Naive thymus-derived CD4-positive, alpha-beta T cell (primary cell): ENCODE results near the gene HPS1. TPM values are rescaled to one million over a fixed set of nuclear protein-coding genes. Genes with fewer than 3 reads are reported as not detected.
A peak's percentile ranks its signal among the peaks of the same experiment; 100 is the strongest.

Experiments used
- ATAC-seq: fragments of 150-1000 bp; cut with Tn5 transposase; 2 replicates; pipeline ENCODE4 v1.10.0; 2021; ENCODE audit warnings: mild to moderate bottlenecking, moderate library complexity
- CTCF ChIA-PET: fragments of 350-600 bp; sonication (Branson Sonifier 250); formaldehyde crosslinking; loops from one replicate; lab custom pipeline; 2021; ENCODE audit warnings: antibody characterized with exemption; lab: Charles Lee
- POLR2A ChIA-PET: fragments of 350-600 bp; sonication (Branson Sonifier 250); formaldehyde crosslinking; loops from one replicate; lab custom pipeline; 2021; ENCODE audit warnings: antibody characterized with exemption, inconsistent platforms; lab: Charles Lee
- DNase-seq, 9 donors: peaks; one replicate each; pipeline versions ENCODE4 v3.0.0 to v3.0.0-alpha.2; 2020 to 2022; ENCODE audit warnings: mixed read lengths in 1 of 9
- H3K27ac ChIP-seq: one replicate; pipeline ENCODE4 v1.7.0; 2013; ENCODE audit warnings: mild to moderate bottlenecking, low read depth, low read length, moderate library complexity
- H3K27me3 ChIP-seq, 2 donors: one replicate each; pipeline ENCODE4 v1.7.0; 2013; ENCODE audit warnings: low read length in 2 of 2, mild to moderate bottlenecking in 2 of 2, moderate library complexity in 2 of 2; ENCODE audit not compliant: control insufficient read depth in 2 of 2, insufficient read depth in 2 of 2
- H3K36me3 ChIP-seq, 3 experiments: 1 replicate in 2 of 3; 2 replicates in 1 of 3; pipeline ENCODE4 v1.7.0; 2013; ENCODE audit warnings: low read length in 3 of 3, mild to moderate bottlenecking in 3 of 3, moderate library complexity in 1 of 3; ENCODE audit not compliant: insufficient read depth in 3 of 3, control insufficient read depth in 2 of 3
- H3K4me1 ChIP-seq, 2 donors: one replicate each; pipeline ENCODE4 v1.7.0; 2013; ENCODE audit warnings: low read length in 2 of 2, mild to moderate bottlenecking in 2 of 2, moderate library complexity in 1 of 2; ENCODE audit not compliant: control insufficient read depth in 2 of 2, insufficient read depth in 2 of 2
- H3K4me3 ChIP-seq: 2 replicates; pipeline ENCODE4 v1.7.0; 2013; ENCODE audit warnings: mild to moderate bottlenecking, low read length
- H3K9me3 ChIP-seq, 3 experiments: 1 replicate in 2 of 3; 2 replicates in 1 of 3; pipeline ENCODE4 v1.7.0; 2013; ENCODE audit warnings: low read length in 3 of 3; ENCODE audit not compliant: control insufficient read depth in 2 of 3
- H3K27ac Mint-ChIP-seq, 9 donors: one replicate each; pipeline ENCODE4 v1.8.0; 2020 to 2022; ENCODE audit warnings: mixed read lengths in 9 of 9, mild to moderate bottlenecking in 8 of 9, moderate library complexity in 5 of 9, inconsistent platforms in 2 of 9
- H3K27me3 Mint-ChIP-seq, 5 donors: one replicate each; pipeline ENCODE4 v1.8.0; 2021 to 2022; ENCODE audit warnings: mixed read lengths in 5 of 5, mild to moderate bottlenecking in 1 of 5
- H3K36me3 Mint-ChIP-seq, 5 donors: one replicate each; pipeline ENCODE4 v1.8.0; 2020 to 2022; ENCODE audit warnings: mixed read lengths in 5 of 5, mild to moderate bottlenecking in 3 of 5, inconsistent platforms in 1 of 5
- H3K4me1 Mint-ChIP-seq, 7 donors: one replicate each; pipeline ENCODE4 v1.8.0; 2020 to 2022; ENCODE audit warnings: mixed read lengths in 7 of 7, mild to moderate bottlenecking in 3 of 7, inconsistent platforms in 1 of 7
- H3K4me3 Mint-ChIP-seq, 10 donors: one replicate each; pipeline ENCODE4 v1.8.0; 2020 to 2022; ENCODE audit warnings: mild to moderate bottlenecking in 10 of 10, mixed read lengths in 10 of 10, moderate library complexity in 6 of 10, inconsistent platforms in 2 of 10
- H3K9me3 Mint-ChIP-seq, 11 donors: one replicate each; pipeline ENCODE4 v1.8.0; 2020 to 2022; ENCODE audit warnings: mixed read lengths in 11 of 11, mild to moderate bottlenecking in 4 of 11, inconsistent platforms in 1 of 11, moderate library complexity in 1 of 11
- intact Hi-C, 2 donors: fragments of 100-400 bp; cut with micrococcal nuclease; formaldehyde crosslinking; loops; one replicate each; pipeline ENCODE4 v1.15.1; 2023
- polyA plus RNA-seq, 2 donors: library from polyadenylated mRNA; unstranded; fragments of 300-500 nt; fragmentation: Illumina TruSeq; gene quantifications; one replicate each; pipeline ENCODE4 v1.2.3, GENCODE V29; 2021
- total RNA-seq, 6 experiments: library from RNA in 5 of 6; stranded (reverse) in 5 of 6; gene quantifications; 1 replicate in 5 of 6; 2 replicates in 1 of 6; pipeline ENCODE4 v1.2.3 and lab custom pipeline; 2021 to 2026

HPS1 gene
- total and polyA plus RNA-seq, 7 experiments from 2014 or later: 54.3 to 107 (median 89.5) TPM

DNA sequence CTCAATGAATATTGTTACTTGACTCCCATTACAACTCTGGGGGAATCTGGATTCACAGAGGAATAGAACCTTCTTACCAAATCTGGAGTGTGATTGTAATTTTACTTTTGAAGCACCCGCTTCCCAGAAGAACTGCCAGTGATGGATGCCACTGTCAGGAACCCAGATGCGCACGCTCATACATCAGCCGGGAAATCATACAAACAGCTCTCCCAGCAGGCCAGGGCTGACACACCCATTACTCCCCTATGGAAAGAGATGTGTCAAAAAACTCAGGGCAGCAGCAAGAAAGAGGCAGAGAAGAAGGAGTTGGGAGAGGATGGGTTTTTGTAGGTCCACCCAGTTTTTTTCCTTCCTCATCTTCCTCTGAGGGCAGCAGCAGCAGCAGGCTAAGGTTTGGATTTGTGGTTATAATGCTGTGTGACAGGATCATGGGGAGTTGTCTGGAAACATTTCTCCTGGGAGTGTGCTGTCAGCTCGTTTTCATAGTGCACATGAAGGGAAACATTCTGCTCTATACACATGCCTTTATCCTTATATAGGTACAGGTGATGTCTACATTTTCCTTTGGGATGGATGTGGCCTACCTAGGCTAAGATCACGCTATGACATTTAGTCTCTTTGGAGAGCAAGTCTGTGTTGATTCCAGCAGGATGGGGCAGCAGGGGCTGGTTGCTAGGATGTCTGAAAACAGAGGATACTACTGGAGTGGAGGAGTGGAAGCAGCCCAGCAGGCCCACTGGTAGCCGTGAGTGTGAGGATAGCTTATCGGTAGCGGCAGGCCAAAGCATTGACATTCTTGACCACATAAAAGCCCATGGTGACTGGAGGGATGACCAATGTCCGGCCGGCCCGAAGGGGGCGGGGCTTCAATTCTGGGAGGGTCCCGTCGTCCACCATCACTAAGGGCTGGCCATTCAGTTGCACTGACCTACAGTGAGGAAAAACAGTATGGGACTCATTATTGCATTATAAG is 12.4 kb upstream of the HPS1 start:
- peaks cover 0 to 1% (median 0%) of the 10 kb centered on the region in 7 donors for H3K4me1 Mint-ChIP-seq
- Histone ChIP-seq H3K27ac (no peak overlapping the region), H3K27me3 (no peaks in the 10 kb centered on the region), H3K9me3 (no peaks in the 10 kb centered on the region), H3K4me3 (no peak overlapping the region), H3K4me1 (no peaks in the 10 kb centered on the region), H3K36me3 (no peaks in the 10 kb centered on the region)
- H3K27ac Mint-ChIP-seq: peak overlapping the region in 1 of 9 donors; percentile 26
- CTCF ChIA-PET: interaction anchor here (1.2 kb wide), 1 partner anchor 8 kb away, joined by 3 read pairs; no protein-coding TSS in a partner anchor
- H3K9me3 Mint-ChIP-seq: no peaks in the 10 kb centered on the region
- intact Hi-C loops: no loop called here
- POLR2A ChIA-PET: no interaction called here
- DNase-seq: no peak
- H3K4me3 Mint-ChIP-seq: no peak overlapping the region
- peaks cover 7 to 25% (median 17%) of the 10 kb centered on the region in 5 donors for H3K27me3 Mint-ChIP-seq
- no peak for ATAC-seq
- no peaks in the 10 kb centered on the region for H3K36me3 Mint-ChIP-seq

DNA sequence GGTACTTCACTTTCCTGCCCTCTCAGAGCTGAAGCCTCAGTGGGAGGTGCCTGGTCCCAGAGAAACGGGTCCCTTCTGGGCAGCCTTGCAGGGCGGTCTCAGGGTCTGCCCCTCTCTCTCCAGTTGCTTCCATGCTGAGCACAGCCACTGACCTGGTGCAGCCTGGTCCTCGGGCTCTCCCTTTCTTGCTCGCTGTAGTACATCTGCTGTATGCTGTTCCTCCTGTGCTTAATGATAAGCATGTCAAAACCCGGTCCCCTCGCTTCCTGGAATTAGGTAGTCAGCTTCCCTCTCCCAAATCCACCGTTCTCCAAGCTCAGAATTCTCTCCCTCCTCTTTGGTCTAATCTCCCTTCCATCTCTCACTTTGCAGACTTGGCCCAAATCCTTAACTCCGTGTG is 11.0 kb upstream of the HPS1 start:
- no peaks in the 10 kb centered on the region for H3K9me3 ChIP-seq
- peaks cover 7 to 19% (median 14%) of the 10 kb centered on the region in 5 donors for H3K27me3 Mint-ChIP-seq
- H3K4me1 ChIP-seq: no peaks in the 10 kb centered on the region
- peak overlapping the region in 1 of 9 donors; percentile 72 for H3K27ac Mint-ChIP-seq
- no peaks in the 10 kb centered on the region for H3K9me3 Mint-ChIP-seq
- peaks cover 0 to 1% (median 0%) of the 10 kb centered on the region in 7 donors for H3K4me1 Mint-ChIP-seq
- H3K27ac ChIP-seq: no peak overlapping the region
- ChIA-PET POLR2A (no interaction called here), CTCF (interaction anchor here (1.2 kb wide), 1 partner anchor 10 kb away, joined by 3 read pairs; no protein-coding TSS in a partner anchor)
- intact Hi-C loops: no loop called here
- no peak for DNase-seq
- H3K36me3 ChIP-seq: no peaks in the 10 kb centered on the region
- H3K36me3 Mint-ChIP-seq: no peaks in the 10 kb centered on the region
- no peak overlapping the region for H3K4me3 ChIP-seq
- H3K27me3 ChIP-seq: no peaks in the 10 kb centered on the region
- H3K4me3 Mint-ChIP-seq: no peak overlapping the region
- ATAC-seq: no peak

DNA sequence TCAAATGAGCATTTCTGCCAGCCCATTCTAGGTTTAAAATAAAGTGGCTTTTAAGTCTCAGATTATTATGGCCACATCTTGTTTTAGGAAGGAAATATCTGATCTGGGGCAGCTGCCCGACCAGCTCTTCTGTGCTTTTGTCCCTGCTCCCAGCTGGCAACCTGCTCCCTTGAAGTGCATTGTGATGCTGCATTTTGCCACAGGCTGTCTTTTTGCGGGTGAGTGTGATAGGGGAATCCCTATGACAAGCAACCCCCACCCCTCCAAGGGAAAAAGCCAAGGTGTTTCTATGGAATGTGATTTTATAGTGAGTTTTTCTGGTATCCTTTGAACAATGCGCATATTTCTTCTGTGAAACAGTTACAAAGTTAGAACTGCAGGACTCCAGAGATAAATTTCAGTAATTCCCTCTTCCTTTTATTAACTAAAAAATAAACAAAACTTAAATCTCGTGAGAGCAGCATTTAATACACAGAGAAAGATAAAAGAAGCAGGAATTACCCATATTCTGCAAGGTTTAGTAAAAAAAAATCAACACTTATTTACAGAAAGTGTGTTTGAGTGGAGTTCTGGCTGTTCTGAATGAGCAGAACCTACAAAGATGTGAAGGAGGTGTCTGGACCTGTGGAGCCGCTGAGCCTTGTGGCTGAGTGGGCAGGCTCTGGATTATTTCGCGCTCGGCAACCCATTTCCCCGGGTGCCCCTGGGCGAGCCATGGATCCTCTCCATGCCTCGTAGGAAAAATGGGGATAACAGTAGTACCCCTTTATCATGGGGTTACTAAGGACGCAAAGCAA is 10.1 kb upstream of the HPS1 start:
- no peaks in the 10 kb centered on the region for H3K9me3 ChIP-seq
- Mint-ChIP-seq H3K27ac (no peak overlapping the region), H3K36me3 (no peaks in the 10 kb centered on the region), H3K4me3 (no peak overlapping the region), H3K9me3 (no peaks in the 10 kb centered on the region), H3K4me1 (peaks cover 0 to 1% (median 0%) of the 10 kb centered on the region in 7 donors), H3K27me3 (peaks cover 7 to 26% (median 17%) of the 10 kb centered on the region in 5 donors)
- ChIA-PET POLR2A (no interaction called here), CTCF (no interaction called here)
- DNase-seq (no peak), ATAC-seq (no peak)
- H3K4me1 ChIP-seq: no peaks in the 10 kb centered on the region
- H3K4me3 ChIP-seq: no peak overlapping the region
- H3K27ac ChIP-seq: no peak overlapping the region
- no peaks in the 10 kb centered on the region for H3K27me3 ChIP-seq
- no peaks in the 10 kb centered on the region for H3K36me3 ChIP-seq
- intact Hi-C loops: no loop called here

DNA sequence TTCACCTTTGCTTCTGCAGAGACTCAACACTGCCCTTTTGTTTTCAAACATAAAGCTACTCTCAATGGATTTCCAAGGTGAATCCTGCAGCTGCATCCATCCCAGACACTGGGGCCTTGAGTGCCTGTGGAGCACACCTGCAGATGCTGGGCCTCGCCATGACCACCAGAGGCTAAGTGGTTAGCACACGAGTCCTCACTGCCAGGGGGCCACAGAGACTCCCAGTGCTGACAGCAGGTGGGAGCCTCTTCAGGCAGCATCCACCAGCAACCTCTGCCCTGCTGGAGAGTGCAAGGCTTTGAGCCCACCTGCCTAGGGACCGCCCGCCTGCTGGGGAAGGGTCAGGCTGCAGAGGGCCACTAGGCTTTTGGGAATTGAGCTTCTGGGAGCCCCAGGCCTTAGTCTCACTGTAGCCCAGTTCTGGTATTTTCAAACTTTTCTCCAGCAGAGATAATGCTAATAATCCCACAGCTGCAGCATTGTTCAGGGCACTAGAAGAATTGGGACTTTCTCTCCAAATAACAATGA is 9.4 kb upstream of the HPS1 start:
- H3K36me3 Mint-ChIP-seq: no peaks in the 10 kb centered on the region
- no peak for DNase-seq
- no peak overlapping the region for H3K4me3 Mint-ChIP-seq
- peaks cover 0 to 1% (median 0%) of the 10 kb centered on the region in 7 donors for H3K4me1 Mint-ChIP-seq
- CTCF ChIA-PET: no interaction called here
- no peaks in the 10 kb centered on the region for H3K9me3 ChIP-seq
- no peak overlapping the region for H3K27ac Mint-ChIP-seq
- H3K9me3 Mint-ChIP-seq: no peaks in the 10 kb centered on the region
- no peaks in the 10 kb centered on the region for H3K36me3 ChIP-seq
- no peak overlapping the region for H3K4me3 ChIP-seq
- no peak for ATAC-seq
- no peaks in the 10 kb centered on the region for H3K27me3 ChIP-seq
- H3K27ac ChIP-seq: no peak overlapping the region
- POLR2A ChIA-PET: no interaction called here
- peaks cover 7 to 27% (median 20%) of the 10 kb centered on the region in 5 donors for H3K27me3 Mint-ChIP-seq
- no peaks in the 10 kb centered on the region for H3K4me1 ChIP-seq
- intact Hi-C loops: no loop called here

DNA sequence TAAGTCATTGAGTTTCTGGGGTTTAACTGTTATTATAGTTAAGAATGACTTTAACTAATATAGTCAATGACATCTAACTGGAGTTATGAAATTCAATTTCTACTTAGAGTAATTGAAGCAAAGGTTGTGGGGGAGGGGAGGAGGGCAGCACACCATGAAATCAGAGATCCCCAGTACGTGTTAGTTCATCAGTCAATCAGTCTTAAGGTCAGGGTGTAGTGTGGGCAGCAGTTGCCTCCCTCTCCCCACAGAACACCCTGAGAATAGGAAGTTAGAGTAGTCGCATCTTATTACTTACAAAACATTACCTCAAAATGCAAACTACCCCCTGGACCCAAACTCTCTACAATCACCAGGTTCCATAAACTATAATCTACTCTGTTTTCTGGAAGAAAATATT is 7.0 kb upstream of the HPS1 start:
- DNase-seq (no peak), ATAC-seq (no peak)
- Histone ChIP-seq H3K9me3 (no peaks in the 10 kb centered on the region), H3K4me1 (no peaks in the 10 kb centered on the region), H3K36me3 (no peaks in the 10 kb centered on the region), H3K4me3 (no peak overlapping the region), H3K27me3 (no peaks in the 10 kb centered on the region), H3K27ac (no peak overlapping the region)
- ChIA-PET CTCF (no interaction called here), POLR2A (no interaction called here)
- Mint-ChIP-seq H3K36me3 (no peaks in the 10 kb centered on the region), H3K4me3 (no peak overlapping the region), H3K27me3 (peaks cover 13 to 34% (median 21%) of the 10 kb centered on the region in 5 donors), H3K9me3 (no peaks in the 10 kb centered on the region), H3K4me1 (peaks cover 0 to 1% (median 0%) of the 10 kb centered on the region in 7 donors), H3K27ac (no peak overlapping the region)
- intact Hi-C loops: no loop called here

DNA sequence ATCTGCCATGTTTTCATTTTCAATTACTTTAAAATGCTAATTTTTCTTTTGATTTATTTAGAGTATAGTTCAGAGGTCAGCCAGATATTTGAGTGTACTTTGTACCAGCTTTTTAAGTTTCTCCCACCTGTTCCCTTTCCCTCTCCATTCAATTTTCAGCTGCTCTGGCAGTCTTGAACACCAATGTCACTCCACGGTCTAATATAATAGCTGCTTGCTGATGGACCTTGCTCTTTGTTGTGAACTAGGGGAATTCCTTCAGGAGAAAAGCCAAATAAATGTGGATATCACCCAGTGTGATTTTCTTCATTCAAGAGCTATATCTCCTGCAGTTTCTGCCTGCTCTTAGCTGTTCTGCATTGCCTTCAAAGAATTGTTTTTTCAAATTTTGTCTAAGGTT is 3.9 kb upstream of the HPS1 start:
- intact Hi-C loops: no loop called here
- Histone ChIP-seq H3K4me1 (peaks cover 7 to 10% of the 10 kb centered on the region in 2 donors), H3K36me3 (peaks cover 0 to 5% (median 0%) of the 10 kb centered on the region in 3 experiments), H3K27ac (no peak overlapping the region), H3K4me3 (no peak overlapping the region), H3K27me3 (no peaks in the 10 kb centered on the region), H3K9me3 (no peaks in the 10 kb centered on the region)
- Mint-ChIP-seq H3K9me3 (no peaks in the 10 kb centered on the region), H3K27ac (no peak overlapping the region), H3K36me3 (no peaks in the 10 kb centered on the region), H3K4me1 (peaks cover 3 to 22% (median 10%) of the 10 kb centered on the region in 7 donors), H3K4me3 (peak overlapping the region in 1 of 10 donors; percentile 13), H3K27me3 (peaks cover 6 to 27% (median 10%) of the 10 kb centered on the region in 5 donors)
- no peak for DNase-seq
- ChIA-PET CTCF (no interaction called here), POLR2A (no interaction called here)
- ATAC-seq: no peak
